Stomach (tissue), 9 donors: ENCODE results near the gene USP44. TPM values are rescaled to one million over a fixed set of nuclear protein-coding genes. Genes with fewer than 3 reads are reported as not detected.

Experiments used
- DNase-seq, 2 donors: peaks; one replicate each; pipeline versions ENCODE4 v3.0.0 to v3.0.0-alpha.2; 2013 to 2019
- H3K27ac ChIP-seq, 5 donors: fragments of 200-600 bp in 4 of 5; sonication (generic) in 4 of 5; one replicate each; pipeline ENCODE4 v1.5.1; 2013 to 2019; ENCODE audit warnings: mild to moderate bottlenecking in 1 of 5, moderate library complexity in 1 of 5
- H3K27me3 ChIP-seq, 3 donors: fragments of 200-600 bp; sonication (generic); one replicate each; pipeline ENCODE4 v1.5.1; 2017 to 2019; ENCODE audit warnings: mixed run types in 1 of 3
- H3K36me3 ChIP-seq, 4 donors: fragments of 200-600 bp; sonication (generic); 1 replicate in 3 of 4; 2 replicates in 1 of 4; pipeline ENCODE4 v1.5.1; 2016 to 2019
- H3K4me1 ChIP-seq, 4 donors: fragments of 200-600 bp; sonication (generic); one replicate each; pipeline ENCODE4 v1.5.1; 2016 to 2019
- H3K4me3 ChIP-seq, 4 donors: fragments of 200-600 bp; sonication (generic) in 3 of 4; one replicate each; pipeline ENCODE4 v1.5.1; 2016 to 2019; ENCODE audit warnings: mild to moderate bottlenecking in 1 of 4
- H3K9me3 ChIP-seq, 4 donors: fragments of 200-600 bp; sonication (generic); one replicate each; pipeline ENCODE4 v1.5.1; 2016 to 2019
- EP300 ChIP-seq: sonication (generic); formaldehyde crosslinking; IDR thresholded peaks from one replicate; pipeline ENCODE4 v1.6.1; 2017; ENCODE audit warnings: antibody characterized with exemption
- POLR2A ChIP-seq, 4 donors: fragments of 450-650 bp; IDR thresholded peaks; one replicate each; pipeline ENCODE4 v1.6.1; 2016; ENCODE audit warnings: antibody characterized with exemption in 4 of 4, control low read depth in 2 of 4, mild to moderate bottlenecking in 1 of 4, moderate library complexity in 1 of 4
- POLR2AphosphoS5 ChIP-seq, 3 donors: sonication (generic); formaldehyde crosslinking; IDR thresholded peaks; one replicate each; pipeline ENCODE4 v1.6.1; 2016; ENCODE audit warnings: antibody characterized with exemption in 3 of 3
- WGBS, 5 donors: extraction: QIAGEN DNeasy Blood & Tissue Kit in 3 of 5; methylation state at CpG; one replicate each; pipeline versions ENCODE4 v1.1.5 to v1.1.7; 2013 to 2018; 5-methylcytosine and 5-hydroxymethylcytosine counted together
- intact Hi-C: fragments of 100-400 bp; cut with DNase I; formaldehyde crosslinking; loops from one replicate; pipeline ENCODE4 v1.15.1; 2023; ENCODE audit warnings: low total_unique reads
- polyA plus RNA-seq, 3 donors: library from polyadenylated mRNA; stranded (reverse); fragments of 200-250 nt; gene quantifications; one replicate each; pipeline ENCODE4 v1.2.3, GENCODE V29; 2013
- total RNA-seq, 5 donors: library from RNA; depleted of rRNA; stranded (reverse); fragments of >200 nt; gene quantifications; one replicate each; pipeline versions ENCODE4 v1.1.0 to v1.2.3, GENCODE V29; 2014 to 2016
- TF ChIP-seq, protein P1 (sequence below), 7 experiments: fragments of 450-650 bp in 4 of 7; fragments of 200-600 bp in 3 of 7; sonication (generic) in 3 of 7; IDR thresholded peaks; one replicate each; pipeline ENCODE4 v1.5.1; 2016 to 2019; ENCODE audit warnings: antibody characterized with exemption in 7 of 7, control low read depth in 2 of 7, mild to moderate bottlenecking in 1 of 7
- donor health status: healthy with polysubstance abuse.
- donor health status: Bipolar disorder and iron deficiency.
- donor health status: healthy.

The USP44 gene
- total and polyA plus RNA-seq, 8 donors = under 0.01 to 2.6 (median 0.36) TPM; not detected in 2

DNA sequence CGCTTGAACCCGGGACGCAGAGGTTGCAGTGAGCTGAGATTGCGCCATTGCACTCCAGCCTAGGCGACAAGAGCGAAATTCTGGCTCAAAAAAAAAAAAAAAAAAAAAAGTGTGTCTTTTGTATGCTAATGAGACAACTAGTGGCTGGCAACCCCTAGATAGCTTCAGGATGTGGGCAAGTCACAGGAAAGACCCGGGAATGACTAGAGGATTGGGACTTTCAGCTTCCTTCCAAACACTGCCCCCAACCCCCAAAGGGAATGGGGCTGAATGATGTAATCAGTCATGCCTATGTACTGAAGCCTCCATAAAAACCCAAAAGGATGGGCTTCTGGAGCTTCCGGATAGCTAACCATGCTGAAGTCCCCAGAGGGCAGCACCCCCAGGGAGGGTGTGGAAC, 28.6 kb downstream of the USP44 start:
- H3K4me3 ChIP-seq = no peak overlapping the region

DNA sequence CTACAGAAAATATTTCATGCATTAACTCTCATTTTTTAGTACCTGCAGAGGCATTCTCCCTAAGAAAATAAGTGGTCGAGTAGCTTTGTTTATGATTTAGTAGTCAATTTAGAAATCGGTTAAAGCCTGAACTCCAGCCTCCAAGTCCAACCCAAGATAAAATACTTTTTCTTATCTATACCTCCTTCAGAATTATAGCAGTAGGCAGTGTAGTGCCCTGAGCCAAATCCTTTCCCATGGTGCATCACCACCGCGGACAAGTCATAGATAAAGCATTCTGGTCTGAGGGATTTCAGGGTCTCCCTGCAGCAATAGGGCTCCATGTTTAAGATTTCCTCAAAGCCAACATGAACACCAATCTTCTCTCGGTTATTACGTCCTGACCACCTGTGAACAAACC, 30.5 kb downstream of the USP44 start:
- intact Hi-C loops = no loop called here
- Histone ChIP-seq H3K9me3 (no peaks in the 10 kb centered on the region), H3K27me3 (no peaks in the 10 kb centered on the region), H3K27ac (no peak overlapping the region), H3K4me3 (no peak overlapping the region), H3K4me1 (no peaks in the 10 kb centered on the region), H3K36me3 (peaks cover 0 to 17% (median 0%) of the 10 kb centered on the region in 4 donors)
- 80 to 87% (median 83%) methylated on average over 6 of the region's 6 CpGs for WGBS, 5 donors
- no peak for DNase-seq
- TF ChIP-seq EP300 = no peak
- no peak for TF ChIP-seq POLR2AphosphoS5 (IDR thresholded peaks at IDR 0.05)
- no peak for TF ChIP-seq POLR2A (IDR thresholded peaks at IDR 0.05)
- TF ChIP-seq, protein P1, sequence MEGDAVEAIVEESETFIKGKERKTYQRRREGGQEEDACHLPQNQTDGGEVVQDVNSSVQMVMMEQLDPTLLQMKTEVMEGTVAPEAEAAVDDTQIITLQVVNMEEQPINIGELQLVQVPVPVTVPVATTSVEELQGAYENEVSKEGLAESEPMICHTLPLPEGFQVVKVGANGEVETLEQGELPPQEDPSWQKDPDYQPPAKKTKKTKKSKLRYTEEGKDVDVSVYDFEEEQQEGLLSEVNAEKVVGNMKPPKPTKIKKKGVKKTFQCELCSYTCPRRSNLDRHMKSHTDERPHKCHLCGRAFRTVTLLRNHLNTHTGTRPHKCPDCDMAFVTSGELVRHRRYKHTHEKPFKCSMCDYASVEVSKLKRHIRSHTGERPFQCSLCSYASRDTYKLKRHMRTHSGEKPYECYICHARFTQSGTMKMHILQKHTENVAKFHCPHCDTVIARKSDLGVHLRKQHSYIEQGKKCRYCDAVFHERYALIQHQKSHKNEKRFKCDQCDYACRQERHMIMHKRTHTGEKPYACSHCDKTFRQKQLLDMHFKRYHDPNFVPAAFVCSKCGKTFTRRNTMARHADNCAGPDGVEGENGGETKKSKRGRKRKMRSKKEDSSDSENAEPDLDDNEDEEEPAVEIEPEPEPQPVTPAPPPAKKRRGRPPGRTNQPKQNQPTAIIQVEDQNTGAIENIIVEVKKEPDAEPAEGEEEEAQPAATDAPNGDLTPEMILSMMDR (IDR thresholded peaks at IDR 0.05) = no peak

More for the DNA sequence above, 28.6 kb downstream of the USP44 start:
- 86 to 95% (median 95%) methylated on average over 7 to 8 of the region's 8 CpGs for WGBS, 5 donors
- no peak overlapping the region for H3K27ac ChIP-seq
- TF ChIP-seq POLR2A (IDR thresholded peaks at IDR 0.05) = no peak
- TF ChIP-seq, protein P1 (IDR thresholded peaks at IDR 0.05) = no peak
- no peak for TF ChIP-seq POLR2AphosphoS5 (IDR thresholded peaks at IDR 0.05)
- TF ChIP-seq EP300 = no peak
- H3K9me3 ChIP-seq = no peaks in the 10 kb centered on the region
- H3K4me1 ChIP-seq = no peaks in the 10 kb centered on the region
- H3K27me3 ChIP-seq = no peaks in the 10 kb centered on the region
- intact Hi-C loops = no loop called here
- no peak for DNase-seq
- H3K36me3 ChIP-seq = peaks cover 0 to 17% (median 0%) of the 10 kb centered on the region in 4 donors

DNA sequence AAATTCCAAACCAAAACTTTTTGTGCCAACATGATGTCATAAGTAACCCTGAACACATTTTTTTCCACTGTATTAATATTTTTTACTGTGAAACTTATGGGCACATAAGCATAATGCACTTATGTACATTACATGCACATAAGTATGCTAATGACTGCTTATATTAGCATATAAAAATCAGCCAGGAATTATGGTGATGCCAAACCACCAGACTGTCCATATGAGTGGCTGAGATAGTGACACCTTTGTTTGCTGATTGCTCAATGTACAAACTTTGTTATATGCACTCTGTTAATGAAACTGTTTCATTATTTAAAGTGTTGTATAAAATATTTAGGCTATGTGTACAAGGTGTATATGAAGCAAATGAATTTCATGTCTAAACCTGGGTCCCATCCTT, 32.3 kb downstream of the USP44 start:
- H3K27ac ChIP-seq = no peak overlapping the region
- no peak overlapping the region for H3K4me3 ChIP-seq
- no peaks in the 10 kb centered on the region for H3K27me3 ChIP-seq
- DNase-seq = no peak
- TF ChIP-seq EP300 = no peak
- no peak for TF ChIP-seq POLR2AphosphoS5 (IDR thresholded peaks at IDR 0.05)
- no peak for TF ChIP-seq POLR2A (IDR thresholded peaks at IDR 0.05)
- TF ChIP-seq, protein P1 (IDR thresholded peaks at IDR 0.05) = no peak
- H3K9me3 ChIP-seq = no peaks in the 10 kb centered on the region
- peaks cover under 1 to 26% (median 17%) of the 10 kb centered on the region in 4 donors for H3K36me3 ChIP-seq
- intact Hi-C loops = no loop called here
- no peaks in the 10 kb centered on the region for H3K4me1 ChIP-seq

DNA sequence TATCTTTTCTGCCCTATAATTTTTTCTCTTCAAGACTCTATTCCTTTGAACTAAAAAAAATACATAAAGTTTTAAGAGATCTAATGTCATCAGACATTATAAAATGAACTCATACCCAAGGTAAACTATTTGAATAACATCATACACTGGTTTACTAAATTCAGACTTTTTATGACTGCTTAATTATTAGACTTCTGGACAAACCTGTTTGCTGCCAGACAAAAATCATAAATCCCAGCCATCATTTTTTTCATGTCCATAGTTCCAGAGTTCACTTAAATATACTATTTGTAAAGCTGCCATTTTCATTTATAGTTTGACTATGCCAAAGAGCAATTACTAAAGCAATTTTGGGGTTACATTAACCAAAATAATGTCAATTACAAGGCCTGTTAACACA, 34.0 kb downstream of the USP44 start:
- TF ChIP-seq POLR2A (IDR thresholded peaks at IDR 0.05) (no peak), EP300 (no peak), POLR2AphosphoS5 (IDR thresholded peaks at IDR 0.05) (no peak)
- TF ChIP-seq, protein P1 (IDR thresholded peaks at IDR 0.05) = no peak
- Histone ChIP-seq H3K36me3 (peaks cover 17 to 39% (median 34%) of the 10 kb centered on the region in 4 donors), H3K27me3 (no peaks in the 10 kb centered on the region), H3K9me3 (no peaks in the 10 kb centered on the region), H3K4me1 (no peaks in the 10 kb centered on the region), H3K4me3 (no peak overlapping the region), H3K27ac (no peak overlapping the region)
- peak in 1 of 2 donors; percentile 31 for DNase-seq
- intact Hi-C loops = no loop called here
